CMK (cell line): ENCODE results near the gene KIRREL3.

Experiments used
- DNase-seq: peaks from one replicate; pipeline ENCODE4 v3.0.0-alpha.2; 2010; ENCODE audit warnings: low read depth

The KIRREL3 gene

DNA sequence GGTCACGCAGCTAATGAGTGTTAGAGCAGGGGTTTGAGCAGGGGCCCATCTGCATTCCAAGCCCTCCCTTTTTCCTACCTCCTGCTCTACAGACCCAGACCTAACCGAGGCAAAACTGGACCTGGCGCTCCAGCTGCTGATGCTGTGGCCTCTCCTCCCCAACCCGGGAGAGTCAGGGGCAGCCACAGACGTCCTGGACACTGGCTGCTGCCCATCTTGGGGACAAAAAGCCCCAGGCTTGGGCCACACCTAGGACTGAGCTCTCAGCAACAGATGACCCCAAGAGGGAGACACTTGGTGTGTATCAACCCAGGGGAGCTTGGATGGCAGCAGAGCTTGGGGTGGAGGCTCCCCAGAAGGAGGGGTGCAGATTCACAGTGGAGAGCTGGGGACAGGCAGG lies 472.5 kb downstream of the KIRREL3 start:
- no peak for DNase-seq

DNA sequence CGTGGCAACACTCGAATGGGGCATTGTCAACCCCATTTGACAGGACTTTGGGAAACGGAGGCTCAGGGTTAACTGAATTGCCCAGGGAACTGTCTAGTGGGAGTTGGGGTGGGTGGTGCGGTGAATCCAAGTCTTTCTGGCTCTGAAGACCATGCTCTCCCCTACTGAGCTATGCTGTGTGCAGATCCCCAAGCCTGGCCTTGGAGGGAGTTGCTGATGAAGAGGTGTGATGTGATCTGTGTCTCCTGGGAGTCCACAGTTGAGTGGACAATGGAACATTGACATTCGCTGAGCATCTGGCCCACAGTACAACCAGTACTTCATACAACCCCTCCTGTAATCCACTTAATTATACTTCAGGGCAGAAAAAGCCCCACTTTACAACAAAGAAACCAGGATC lies 472.9 kb downstream of the KIRREL3 start:
- DNase-seq: no peak

DNA sequence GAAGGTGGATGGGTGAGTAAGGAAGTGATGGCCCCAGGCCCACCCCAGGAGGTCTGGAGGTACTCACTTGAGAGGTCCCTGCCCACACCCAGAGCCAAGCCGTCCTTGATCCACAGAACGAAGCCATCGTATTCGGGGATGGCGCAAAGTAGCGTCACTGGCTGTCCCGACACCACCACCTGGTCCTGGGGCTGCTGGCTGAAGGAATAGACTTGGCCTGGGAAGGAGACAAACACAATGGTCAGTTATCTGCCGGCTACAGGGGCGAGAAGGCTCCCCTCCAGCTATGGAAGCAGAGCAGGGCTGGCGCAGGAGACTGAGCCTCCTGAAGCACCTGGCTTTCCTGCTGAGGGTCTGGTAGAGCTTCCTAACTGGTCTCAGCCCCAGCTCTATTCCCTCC lies 474.1 kb downstream of the KIRREL3 start:
- DNase-seq: no peak

DNA sequence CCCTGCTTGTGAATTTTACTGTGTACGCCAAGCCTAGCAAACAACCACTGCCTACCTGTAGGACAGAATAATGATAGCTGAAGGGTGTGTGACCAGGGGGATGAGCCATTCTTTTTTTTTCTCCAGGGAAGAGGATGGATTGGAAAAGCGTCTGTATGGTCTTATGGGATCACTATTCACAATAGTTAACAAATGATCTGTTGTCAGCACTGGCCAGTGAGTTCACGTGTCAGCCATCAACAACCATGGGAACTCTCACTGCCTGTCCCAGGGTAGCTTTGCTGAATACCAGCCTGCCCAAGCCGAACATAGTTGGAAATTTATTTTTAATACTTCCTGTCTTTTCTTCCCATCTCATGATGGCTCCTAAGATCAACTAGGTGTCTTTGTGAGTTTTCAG lies 474.9 kb downstream of the KIRREL3 start:
- DNase-seq: no peak

DNA sequence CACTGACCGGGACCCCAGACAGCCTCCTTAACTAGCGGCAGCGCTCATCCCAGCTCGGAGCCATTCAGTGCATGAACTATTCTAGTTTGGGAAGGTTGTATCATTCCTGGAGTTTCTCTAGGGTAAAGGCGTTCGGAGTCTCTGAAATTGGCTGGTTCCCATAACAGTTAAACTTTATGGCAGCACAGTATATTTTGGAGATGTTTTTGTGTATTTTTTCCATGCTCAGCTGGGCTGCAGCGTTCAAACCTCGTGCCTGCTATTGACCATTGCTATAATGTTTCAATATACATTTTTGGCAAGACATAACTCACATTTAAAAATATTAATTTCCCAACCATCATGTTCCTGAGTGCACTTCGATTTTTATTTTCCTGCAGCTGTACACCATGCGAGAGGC lies 475.4 kb downstream of the KIRREL3 start:
- no peak for DNase-seq

DNA sequence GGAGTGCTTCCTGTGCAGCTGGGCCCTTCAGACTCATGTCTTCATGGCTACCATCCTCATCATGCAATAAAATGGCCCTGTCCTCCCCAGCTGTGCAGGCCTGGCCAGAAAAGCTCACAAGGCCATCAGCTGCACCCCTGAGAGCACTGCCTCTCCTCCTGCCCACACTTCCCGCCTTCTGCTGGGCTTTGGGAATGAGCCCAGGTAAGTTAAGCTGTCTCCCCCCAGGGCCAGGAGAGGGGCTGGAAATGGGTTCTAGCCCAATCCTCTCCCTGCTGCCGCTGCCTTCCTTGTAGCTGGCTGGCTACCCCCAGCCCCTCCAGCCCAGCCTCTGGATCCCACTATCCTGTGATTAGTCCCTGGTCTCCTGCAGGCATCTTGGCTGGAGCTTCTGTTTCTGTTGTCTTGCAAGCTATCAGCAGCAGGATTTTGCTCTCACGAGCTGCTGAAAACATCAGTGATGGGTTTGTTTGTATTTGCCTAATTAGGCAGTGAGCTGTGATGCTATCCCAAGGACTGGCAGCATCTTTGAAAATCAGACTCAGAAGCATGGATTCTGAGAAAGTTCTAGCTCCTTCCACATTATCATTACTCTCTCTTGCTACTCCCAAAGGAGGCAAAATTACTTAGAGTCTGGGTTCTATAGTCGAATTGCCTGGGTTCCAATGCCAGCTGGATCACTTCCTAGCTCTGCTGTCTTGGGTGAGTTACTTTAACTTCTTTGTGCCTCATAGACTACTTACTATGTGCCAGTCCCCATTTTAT lies 476.9 kb downstream of the KIRREL3 start:
- no peak for DNase-seq

DNA sequence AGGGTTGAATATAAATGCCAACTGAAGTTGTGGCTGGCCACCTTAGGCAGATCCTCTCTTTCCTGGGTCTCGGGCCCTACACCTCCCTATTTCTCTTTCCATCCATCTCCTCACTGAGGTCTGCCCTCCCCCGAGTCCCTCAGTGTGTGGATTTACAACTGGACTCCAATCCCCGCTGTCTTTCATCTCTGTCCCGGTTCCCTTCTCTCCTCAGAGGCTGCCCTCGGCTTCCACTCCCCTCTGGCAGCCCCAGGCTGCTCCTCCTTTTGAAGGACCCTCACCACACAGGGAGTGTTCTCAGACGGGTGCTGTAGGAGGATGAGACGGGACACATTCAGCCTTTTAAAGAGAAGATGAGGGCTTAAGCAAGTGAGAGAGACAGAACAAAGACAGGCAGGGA lies 478.0 kb downstream of the KIRREL3 start:
- DNase-seq: no peak

DNA sequence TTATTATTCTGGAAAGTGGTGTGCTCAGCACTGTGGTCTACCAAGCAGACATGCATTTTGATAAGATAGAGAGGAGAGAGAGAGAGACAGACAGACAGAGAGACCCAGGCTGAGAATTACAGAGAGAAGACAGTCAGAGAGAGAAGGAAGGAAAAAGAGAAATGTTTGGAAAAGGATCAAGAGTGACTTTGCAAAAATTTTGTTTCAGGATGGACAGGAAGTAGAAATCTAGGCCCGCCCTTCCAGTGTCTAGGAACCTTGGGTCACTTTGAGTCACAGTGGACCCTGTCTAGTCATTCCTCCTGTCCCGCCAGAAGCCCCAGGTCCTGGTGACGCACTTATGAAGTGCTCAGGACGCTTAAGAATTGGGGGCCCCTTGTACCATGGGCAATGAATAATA lies 478.4 kb downstream of the KIRREL3 start:
- DNase-seq: no peak

DNA sequence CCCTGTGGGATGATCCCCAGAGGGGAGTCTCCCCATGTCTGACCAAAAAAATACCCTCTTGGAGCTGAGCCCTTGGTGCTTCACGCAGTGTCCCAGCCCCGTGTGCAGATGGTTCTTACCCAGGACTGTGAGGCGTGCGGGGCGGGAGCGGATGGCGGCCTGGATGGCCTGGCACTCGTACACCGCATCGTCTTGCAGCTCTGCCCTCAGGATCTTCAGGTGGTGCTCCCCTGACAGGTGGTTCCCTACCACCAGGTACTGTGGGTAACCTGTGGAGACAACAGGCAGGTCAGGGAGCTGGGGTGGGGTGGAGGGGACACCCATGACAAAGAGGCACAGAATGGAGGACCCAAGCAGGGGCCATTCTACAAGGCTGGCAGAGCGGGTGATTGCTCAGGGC lies 479.4 kb downstream of the KIRREL3 start:
- DNase-seq: no peak

DNA sequence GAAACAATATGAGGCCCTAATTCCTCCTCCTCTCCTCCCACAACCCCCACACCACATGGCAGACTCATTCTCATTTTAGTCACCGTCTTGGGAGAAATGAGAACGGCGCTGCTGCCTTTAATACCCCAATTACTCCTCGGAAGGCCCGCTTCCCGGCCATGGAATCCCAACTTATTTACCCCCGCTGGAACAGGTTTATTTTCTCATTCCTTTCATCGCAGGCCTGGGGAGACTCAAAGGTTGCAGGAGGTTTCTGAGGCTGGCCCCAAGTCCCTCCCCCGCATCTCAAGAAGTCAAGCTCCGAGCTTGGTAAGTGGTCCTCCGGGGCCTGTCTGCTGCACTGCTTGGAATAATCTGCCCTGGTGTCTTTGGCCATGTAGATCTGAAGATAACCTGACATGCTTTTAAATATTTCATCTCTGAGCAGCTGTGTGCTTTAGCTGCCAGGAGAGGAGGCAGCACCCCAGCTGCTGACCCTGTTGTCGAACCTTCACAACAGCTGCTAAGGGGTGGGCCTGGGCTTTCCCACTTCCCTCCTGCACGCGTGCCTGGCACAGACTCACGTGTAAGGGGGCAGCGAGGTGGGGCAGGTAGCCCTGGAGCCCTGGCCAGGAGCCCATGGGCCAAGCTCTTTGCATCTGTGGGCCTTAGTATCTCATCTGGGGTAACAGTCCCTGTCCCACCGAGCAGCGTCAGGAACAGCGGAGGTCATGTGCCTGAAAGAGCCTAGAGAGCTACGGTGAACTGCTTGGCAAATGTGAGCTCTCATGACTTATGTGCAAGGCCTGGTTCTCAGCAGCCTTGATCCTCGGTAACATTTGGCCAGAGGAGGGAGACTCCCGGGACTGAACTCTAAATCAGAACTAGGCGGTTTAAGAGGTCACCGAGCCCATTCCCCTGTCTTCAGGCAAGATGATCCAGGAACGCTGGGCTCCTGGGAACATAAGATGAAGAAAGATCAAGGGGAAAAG lies 480.5 kb downstream of the KIRREL3 start:
- no peak for DNase-seq

DNA sequence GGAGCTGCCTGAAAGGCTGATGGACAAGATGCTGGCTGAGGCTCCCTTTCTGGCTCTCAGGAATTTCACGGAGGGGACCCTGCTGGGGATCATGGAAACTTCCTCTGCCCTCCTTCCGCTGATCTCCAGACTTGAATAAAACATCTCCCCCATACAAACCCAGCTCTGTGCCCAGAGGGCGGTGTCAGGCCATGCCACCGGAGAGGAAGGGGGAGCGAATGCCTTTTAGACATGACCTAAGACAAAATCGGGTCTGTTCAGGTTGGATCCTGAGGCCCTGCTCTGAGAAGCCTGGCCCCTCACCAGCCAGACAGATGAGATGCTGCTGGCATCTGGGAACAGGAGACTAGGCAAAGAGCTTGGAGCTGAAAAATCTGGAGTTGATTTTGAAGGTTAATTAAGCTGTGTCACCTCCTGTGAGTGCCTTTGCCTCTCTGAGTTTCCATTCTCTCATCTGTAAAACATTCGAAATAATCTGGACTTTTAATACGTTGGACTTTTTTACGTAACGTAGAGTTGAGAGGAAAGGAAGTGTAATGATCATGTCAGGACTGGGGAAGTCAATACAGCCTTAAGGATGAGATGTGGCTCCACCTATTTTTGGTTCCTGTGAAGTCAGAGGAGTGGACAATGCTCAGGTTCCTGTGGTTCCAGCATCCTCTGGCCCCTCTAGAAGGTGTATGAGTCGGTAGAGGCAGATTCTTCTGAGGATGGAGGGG lies 481.4 kb downstream of the KIRREL3 start:
- no peak for DNase-seq

DNA sequence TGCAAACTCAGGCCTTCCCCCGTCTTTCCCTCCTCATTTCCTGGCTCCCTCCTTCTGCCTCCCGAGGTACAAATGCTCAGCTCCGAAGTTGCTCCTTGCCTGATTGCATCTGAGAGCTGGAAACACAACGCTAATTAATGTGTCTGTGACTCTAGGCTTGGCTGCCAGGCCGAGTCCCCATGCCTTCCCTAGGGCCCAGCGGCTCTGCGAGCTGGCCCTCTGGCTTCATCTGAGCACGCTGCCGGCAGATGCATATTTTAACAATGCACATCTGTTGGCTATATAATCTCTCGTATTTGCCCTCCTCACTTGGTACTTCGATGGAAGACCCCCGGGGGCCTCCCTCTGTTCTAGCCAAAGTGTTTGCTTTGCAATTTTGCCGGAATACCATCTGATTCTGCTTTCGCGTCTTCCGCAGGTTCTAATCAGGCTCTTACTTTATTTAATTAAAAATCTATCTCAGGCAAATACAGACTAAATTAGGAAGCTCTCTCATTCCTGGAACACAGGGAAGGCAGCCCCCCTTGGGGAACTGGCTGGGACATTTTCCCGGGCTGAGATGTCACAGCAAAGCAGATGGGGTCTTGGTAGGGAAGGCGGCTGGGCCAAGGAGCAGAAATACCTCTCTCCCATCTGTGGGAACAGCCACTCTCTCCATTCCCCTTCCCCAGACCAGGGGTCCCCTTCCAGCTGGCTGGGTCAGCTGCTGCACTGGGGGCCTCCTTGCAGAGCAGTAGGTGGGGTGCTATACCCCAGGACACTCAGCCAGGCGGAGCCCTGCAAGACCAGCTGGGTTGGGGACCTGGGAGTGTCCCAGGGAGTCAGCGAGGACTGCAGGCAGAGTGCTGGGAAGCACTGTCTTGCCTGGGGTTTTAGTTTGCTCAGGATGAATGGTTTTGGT lies 482.2 kb downstream of the KIRREL3 start:
- DNase-seq: no peak

DNA sequence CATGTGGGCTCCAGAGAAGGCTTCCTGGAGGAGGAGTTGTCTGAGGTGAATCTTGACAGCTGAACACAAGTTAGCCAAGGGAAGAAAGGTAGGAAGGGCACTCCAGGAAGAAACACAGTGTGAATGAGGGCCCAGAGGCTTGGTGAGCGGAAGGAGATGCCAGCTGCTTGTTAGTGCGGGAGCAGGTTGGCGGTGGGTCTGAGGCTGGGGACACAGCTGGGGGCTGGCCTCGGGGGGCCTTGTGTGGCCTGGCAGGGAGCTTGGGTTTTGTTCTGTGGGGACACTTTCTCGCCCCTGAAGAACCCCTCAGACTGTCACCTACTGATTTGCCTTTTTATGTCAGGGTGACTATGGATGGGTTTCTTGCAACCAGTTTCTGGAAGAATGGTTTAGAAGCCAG lies 485.1 kb downstream of the KIRREL3 start:
- no peak for DNase-seq

DNA sequence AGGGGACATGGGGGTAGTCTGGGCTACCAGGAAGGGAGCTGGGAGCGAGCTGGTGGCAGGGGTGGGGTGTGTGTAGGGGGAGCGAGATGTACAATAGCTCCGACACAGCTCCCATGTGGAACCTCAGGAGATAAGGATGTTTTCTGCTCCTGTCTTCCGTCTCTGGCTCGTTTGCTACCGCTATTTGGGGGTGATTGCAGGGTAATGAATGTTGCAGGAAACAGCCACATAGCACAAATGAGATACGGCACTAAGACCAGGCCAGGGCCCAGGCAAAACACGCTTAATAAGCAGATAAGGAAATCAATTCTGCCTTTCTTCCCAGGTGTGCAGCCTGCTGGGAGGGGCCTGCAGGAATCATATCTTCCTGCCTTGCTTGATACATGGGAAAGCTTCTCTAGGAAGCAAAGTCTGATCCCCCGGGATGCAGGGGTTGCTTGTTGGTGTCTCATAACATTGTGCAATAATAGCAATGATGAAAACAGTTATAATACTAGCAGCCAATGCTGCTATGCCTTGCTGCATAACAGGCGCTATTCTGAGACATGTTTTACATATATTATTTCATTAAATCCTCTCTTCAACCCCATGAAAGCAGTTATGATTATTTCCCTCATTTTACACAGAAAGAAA lies 486.4 kb downstream of the KIRREL3 start:
- DNase-seq: no peak

DNA sequence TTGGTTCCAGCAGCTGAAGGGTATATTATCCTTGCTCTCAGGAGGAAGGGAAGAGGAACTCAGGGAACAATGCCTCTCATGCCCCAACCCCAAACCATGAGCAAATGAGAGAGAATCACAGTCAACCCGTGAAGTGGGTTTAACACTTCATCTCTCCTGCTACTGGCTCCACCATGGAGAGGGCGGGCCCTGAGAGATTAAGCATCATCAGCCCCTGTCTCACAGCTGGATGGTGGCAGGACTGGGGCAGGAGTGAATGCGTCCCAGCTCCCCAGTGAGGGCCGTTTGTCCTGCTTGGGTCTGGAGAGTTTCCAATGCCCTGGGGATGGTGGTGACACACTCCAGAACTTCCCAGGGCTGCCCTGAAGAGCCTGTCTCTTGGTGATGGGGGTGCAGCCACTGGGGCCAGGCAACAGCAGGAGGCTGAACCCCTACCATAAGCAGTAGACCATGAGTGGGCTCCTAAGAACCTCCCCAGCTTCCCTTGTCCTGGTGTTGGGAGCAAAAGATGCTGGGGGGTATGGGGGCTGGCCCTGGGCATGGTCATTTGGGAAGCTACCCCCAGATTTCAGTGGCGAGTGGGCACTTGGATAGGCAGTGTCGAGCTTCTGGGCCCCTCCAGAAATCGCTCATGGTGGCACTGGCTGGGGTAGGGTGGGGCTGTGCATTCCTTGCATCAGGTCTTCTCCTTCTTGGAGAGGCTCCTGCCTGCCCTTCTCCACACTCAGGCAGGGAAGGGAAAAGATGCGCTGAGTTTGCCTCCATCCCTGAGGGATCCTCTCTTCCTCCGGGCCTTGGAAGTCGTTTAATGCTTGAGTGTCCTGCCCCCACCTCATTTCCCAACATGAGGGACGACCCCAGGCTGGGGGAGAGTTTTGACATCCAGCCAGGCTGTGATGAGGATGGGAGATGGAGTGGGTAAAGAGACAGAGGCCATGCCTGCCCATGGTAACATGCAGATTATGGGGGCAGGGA lies 487.5 kb downstream of the KIRREL3 start:
- no peak for DNase-seq

DNA sequence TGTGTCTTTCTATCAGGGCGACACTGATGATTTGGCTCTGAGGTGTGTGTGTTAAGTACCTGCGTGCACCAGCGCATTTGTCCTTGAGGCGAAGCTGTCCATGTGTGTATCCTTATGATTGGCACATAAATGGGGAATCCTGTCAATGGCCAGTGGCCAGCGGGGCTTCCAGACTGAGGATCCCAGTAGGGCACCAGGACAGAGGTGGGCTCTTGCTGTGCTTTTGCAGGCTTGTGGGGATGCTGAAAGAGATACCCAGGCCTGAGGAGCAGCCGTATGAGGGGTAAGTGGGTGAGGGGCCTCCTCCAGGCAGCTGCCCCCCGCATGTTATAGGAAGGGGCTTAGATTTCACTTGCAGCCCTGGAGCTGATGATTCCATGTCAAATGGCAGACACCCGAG lies 488.3 kb downstream of the KIRREL3 start:
- DNase-seq: no peak

DNA sequence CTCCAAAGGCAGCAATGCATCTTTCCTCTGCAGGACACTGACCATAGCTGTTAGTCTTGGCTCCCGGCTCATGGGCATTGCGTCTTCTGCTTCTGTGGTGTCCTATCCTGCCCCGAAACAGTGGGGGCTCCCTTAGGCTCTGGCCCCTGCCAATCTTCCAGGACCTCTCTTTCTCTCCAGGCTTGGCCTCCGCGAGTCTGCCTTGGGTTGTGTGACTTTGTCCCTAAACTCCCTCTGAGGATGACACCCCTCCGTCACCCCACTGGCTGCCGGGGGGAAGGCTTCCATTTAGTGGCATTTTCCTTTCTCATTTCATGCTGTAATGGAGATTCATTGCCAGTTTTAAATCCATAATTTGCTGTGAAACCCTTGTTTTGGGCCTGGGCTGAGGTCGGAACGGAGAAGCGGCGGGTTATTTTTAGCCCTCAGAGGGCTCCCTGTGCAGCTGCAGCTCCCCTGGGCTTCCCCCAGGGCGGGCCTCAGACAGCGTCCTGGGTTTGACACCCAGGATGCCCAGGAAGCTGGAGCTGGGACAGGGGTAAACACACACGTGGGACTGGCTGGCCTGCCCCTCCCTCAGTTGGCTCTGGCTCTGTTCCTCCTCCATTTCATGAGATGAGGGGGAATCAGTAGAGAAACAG lies 489.0 kb downstream of the KIRREL3 start:
- DNase-seq: no peak

DNA sequence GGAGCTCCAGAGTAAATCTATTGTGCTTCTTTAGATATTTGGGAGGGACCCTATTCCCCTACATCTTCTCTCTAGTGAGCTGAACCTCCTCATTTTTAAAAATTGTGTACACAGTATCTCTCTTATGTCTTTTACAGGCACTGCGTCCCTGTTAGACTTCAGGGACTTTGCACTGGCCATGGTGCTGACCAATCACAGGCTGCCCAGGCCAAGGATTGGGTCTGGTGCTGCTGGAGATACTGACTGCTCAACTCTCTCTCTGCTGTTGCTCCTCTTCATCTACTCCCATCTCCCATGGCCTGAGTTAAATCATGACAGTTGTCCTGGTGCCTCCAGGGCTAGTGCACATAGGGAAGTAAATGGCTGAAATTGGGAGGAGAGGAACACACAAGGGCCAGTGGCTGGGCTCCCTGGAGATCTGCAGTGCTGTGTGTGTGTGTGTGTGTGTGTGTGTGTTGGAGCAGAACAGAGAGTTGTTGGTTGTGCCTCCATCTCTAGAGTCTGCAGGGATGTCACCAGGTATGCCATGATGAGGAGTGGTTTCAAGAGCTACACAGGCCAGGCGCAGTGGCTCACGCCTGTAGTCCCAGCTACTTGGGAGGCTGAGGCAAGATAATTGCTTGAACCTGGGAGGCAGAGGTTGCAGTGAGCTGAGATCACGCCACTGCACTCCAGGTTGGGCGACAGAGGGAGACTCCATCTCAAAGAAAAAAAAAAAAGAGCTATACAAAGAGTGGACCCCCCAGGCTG lies 489.8 kb downstream of the KIRREL3 start:
- no peak for DNase-seq

DNA sequence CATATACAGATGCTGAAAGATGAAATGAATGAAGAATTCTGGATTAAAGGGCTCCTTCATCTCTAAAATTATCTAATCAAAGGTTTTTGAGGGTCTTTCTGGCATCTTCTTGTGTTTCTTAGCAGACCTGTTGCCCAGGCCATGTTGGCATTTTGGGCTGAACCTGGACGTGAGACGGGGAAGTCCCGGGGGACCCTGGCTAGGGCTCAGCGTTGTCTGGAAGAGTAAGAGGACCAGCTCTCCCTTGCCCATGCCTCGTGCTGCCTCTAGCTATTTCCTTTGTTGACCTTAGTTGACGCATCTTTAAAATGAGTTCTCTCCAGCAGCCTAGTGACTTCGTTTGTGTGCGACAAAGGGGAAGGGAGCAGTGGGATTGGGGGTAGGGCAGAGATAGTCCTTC lies 492.9 kb downstream of the KIRREL3 start:
- no peak for DNase-seq
